ENCODE measurements around the gene RBM4B.

The RBM4B gene

DNA sequence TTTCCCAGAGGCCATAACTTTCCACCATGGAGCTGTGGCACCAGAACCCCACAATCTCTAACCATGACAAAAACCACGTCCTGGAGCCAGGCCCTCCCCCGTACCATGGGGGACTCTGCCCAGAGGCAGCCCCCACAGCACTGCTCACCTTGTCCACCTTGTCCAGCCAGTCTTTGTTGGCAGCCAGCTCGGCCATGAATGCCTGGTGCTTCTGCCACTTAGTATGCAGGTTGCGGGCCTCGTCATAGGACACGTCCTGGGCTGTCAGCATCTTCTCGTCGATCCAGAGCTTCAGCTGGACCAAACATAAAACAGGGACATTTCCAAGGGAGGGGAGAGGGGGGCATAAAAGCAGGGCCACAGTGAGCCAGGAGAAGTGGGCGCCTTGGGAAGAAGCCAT lies 20.8 kb upstream of the RBM4B start:
- no peak for TF ChIP-seq CTCF (conservative IDR thresholded peaks at IDR 0.05; ENCODE audit: low read length)
- no peak overlapping the region for H3K4me3 ChIP-seq (ENCODE audit: low read length)
- DNase-seq (ENCODE audit: low read depth): no peak

DNA sequence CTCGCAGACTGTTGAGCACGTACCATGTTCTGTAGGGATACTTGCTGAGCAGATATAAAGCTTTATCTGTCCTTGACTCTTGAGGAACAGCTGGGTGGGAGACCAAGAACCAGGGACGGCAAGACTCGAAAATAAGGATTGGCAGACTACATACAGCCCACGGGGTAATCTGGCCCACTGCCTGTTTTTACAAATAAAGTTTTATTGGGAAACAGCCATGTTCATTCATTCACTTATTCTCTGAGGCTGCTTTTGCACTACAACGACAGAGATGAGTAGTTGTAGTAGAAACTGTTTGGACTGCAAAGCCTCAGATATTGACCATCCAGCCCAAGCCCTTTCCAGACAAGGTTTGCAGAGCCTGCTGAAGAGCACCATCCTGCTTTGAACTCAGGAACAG lies 20.3 kb upstream of the RBM4B start:
- H3K4me3 ChIP-seq (ENCODE audit: low read length): no peak overlapping the region
- DNase-seq (ENCODE audit: low read depth): no peak
- no peak for TF ChIP-seq CTCF (conservative IDR thresholded peaks at IDR 0.05; ENCODE audit: low read length)

DNA sequence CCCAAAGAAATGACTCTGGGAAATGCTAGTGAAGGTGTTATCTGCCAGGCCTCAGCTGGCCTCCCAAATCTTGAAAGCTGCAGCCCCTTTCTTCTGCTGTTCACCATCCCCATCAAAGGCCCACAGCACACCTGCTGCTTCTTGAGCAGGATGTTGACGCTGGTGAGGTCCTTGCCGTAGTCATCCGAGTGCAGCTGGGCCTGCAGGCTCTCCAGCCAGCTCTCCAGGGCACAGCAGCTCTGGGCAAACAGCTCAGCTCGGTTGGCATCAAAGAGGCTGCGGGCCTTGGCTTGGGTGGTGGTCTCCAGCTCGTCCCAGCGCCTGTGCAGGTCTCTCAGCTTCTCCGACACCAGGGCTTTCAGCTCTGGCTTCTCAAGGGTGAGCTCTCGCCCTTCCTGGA lies 18.5 kb upstream of the RBM4B start:
- H3K4me3 ChIP-seq (ENCODE audit: low read length): no peak overlapping the region
- no peak for TF ChIP-seq CTCF (conservative IDR thresholded peaks at IDR 0.05; ENCODE audit: low read length)
- DNase-seq (ENCODE audit: low read depth): no peak

DNA sequence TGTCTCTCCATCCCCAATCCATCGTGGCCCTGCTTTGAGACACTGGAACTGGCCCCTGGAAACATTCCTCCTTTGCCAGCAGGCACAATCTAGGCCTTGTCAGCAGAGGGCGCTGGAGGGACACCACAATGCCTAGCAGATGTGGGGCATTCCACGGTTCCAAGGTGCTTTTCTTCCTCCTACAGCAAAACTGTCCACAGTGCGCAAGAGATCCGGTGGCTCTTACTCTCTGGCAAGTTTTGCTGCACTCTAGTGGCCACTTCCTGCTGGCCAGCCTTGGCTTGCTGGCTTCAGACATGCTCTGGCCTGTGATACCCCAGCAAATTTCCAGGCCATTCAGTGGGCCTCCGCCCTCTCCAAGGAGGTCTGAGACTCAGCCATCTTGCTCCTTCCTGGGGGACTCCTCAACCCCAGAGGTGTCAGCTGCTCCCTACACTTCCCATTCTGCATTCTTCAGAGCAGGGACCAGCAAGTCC lies 17.1 kb upstream of the RBM4B start:
- peak; percentile 98 for DNase-seq (ENCODE audit: low read depth)
- TF ChIP-seq CTCF (conservative IDR thresholded peaks at IDR 0.05; ENCODE audit: low read length): peak; percentile 99
- no peak overlapping the region for H3K4me3 ChIP-seq (ENCODE audit: low read length)

- H3K4me3 ChIP-seq (ENCODE audit: low read length): no peak overlapping the region
- no peak for DNase-seq (ENCODE audit: low read depth)
- no peak for TF ChIP-seq CTCF (conservative IDR thresholded peaks at IDR 0.05; ENCODE audit: low read length)
These were observed 16.3 kb upstream of the RBM4B start for GRCh38 chr11:66694056-66694410.

DNA sequence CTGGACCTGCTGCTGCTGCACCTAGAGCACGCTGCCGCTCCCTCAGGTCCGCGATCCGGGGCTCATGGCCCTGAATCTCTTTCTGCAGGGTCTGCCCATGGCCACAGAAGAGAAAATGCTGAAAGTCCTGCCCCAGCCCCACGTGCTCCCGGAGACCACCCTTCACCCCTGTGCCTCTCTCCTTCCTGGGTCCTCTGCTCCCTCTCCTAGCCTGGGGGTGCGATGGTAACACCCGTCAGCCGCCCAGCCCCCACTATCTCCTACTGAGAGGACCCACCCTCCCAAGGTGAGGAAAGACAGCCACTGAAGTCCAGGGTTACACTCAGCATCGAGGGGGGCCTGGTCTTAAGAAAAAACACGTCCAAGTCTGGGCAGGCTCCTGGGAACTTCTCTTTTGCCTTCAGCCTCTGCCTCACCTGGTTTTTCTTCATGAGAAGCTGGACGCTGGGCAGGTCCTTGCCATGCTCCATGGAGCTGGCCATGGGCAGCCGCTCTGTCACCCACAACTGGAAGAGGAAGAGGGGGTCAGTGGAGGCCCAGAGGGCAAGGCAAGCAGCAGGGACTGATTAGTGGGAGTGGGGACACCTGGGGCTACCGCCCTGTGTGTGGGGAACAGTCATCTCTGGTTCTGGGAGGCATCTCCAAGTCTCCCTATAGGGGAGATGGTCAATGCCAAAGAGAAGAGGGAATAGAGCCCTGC lies 15.8 kb upstream of the RBM4B start:
- no peak for DNase-seq (ENCODE audit: low read depth)
- TF ChIP-seq CTCF (conservative IDR thresholded peaks at IDR 0.05; ENCODE audit: low read length): no peak
- H3K4me3 ChIP-seq (ENCODE audit: low read length): no peak overlapping the region

- no peak for DNase-seq (ENCODE audit: low read depth)
- no peak overlapping the region for H3K4me3 ChIP-seq (ENCODE audit: low read length)
- TF ChIP-seq CTCF (conservative IDR thresholded peaks at IDR 0.05; ENCODE audit: low read length): no peak
These were observed 15.2 kb upstream of the RBM4B start for GRCh38 chr11:66692871-66693331.

Measured in AG10803 (cell line).